Measurements from ENCODE around the gene FSD1L.
A peak's percentile ranks its signal among the peaks of the same experiment; 100 is the strongest.
"Not testable (repeated sequence)": the region's sequence is repeated elsewhere in the genome, so short reads cannot be mapped to it uniquely, and the experiment has no call there.

FSD1L gene

GRCh38 chr9:105522618-105523385 is 75.0 kb downstream of the FSD1L start:
- H3K4me1 ChIP-seq (ENCODE audit: control insufficient read depth, insufficient read depth, low read length); H3K9ac ChIP-seq (ENCODE audit: low read depth, low read length); H3K4me3 ChIP-seq (ENCODE audit: low read depth, low read length); H3K27me3 ChIP-seq (ENCODE audit: control insufficient read depth, insufficient read depth, low read length); H3K36me3 ChIP-seq (ENCODE audit: control insufficient read depth, insufficient read depth, low read length); H3K9me3 ChIP-seq (ENCODE audit: control insufficient read depth, insufficient read depth, low read length): not testable (repeated sequence)

- no peaks in the 10 kb centered on the region for H3K9me3 ChIP-seq (ENCODE audit: control insufficient read depth, insufficient read depth, low read length)
- H3K36me3 ChIP-seq (ENCODE audit: control insufficient read depth, insufficient read depth, low read length), result no peaks in the 10 kb centered on the region
- no peaks in the 10 kb centered on the region for H3K27me3 ChIP-seq (ENCODE audit: control insufficient read depth, insufficient read depth, low read length)
- H3K4me3 ChIP-seq (ENCODE audit: low read depth, low read length), result no peak overlapping the region
- no peak overlapping the region for H3K9ac ChIP-seq (ENCODE audit: low read depth, low read length)
- H3K4me1 ChIP-seq (ENCODE audit: control insufficient read depth, insufficient read depth, low read length), result no peaks in the 10 kb centered on the region
Observed at GRCh38 chr9:105531530-105531929, 83.7 kb downstream of the FSD1L start.

GRCh38 chr9:105535920-105536668 is 88.3 kb downstream of the FSD1L start:
- Histone ChIP-seq H3K4me3 (ENCODE audit: low read depth, low read length) (no peak overlapping the region), H3K9ac (ENCODE audit: low read depth, low read length) (no peak overlapping the region), H3K4me1 (ENCODE audit: control insufficient read depth, insufficient read depth, low read length) (no peaks in the 10 kb centered on the region), H3K9me3 (ENCODE audit: control insufficient read depth, insufficient read depth, low read length) (no peaks in the 10 kb centered on the region), H3K27me3 (ENCODE audit: control insufficient read depth, insufficient read depth, low read length) (no peaks in the 10 kb centered on the region), H3K36me3 (ENCODE audit: control insufficient read depth, insufficient read depth, low read length) (no peaks in the 10 kb centered on the region)

- Histone ChIP-seq H3K9ac (ENCODE audit: low read depth, low read length) (no peak overlapping the region), H3K36me3 (ENCODE audit: control insufficient read depth, insufficient read depth, low read length) (no peaks in the 10 kb centered on the region), H3K4me3 (ENCODE audit: low read depth, low read length) (no peak overlapping the region), H3K27me3 (ENCODE audit: control insufficient read depth, insufficient read depth, low read length) (no peaks in the 10 kb centered on the region), H3K9me3 (ENCODE audit: control insufficient read depth, insufficient read depth, low read length) (no peaks in the 10 kb centered on the region), H3K4me1 (ENCODE audit: control insufficient read depth, insufficient read depth, low read length) (no peaks in the 10 kb centered on the region)
Observed at GRCh38 chr9:105539452-105539851, 91.6 kb downstream of the FSD1L start.

GRCh38 chr9:105541838-105542237 is 94.0 kb downstream of the FSD1L start:
- Histone ChIP-seq H3K9ac (ENCODE audit: low read depth, low read length) (no peak overlapping the region), H3K9me3 (ENCODE audit: control insufficient read depth, insufficient read depth, low read length) (no peaks in the 10 kb centered on the region), H3K36me3 (ENCODE audit: control insufficient read depth, insufficient read depth, low read length) (no peaks in the 10 kb centered on the region), H3K4me3 (ENCODE audit: low read depth, low read length) (no peak overlapping the region), H3K27me3 (ENCODE audit: control insufficient read depth, insufficient read depth, low read length) (no peaks in the 10 kb centered on the region), H3K4me1 (ENCODE audit: control insufficient read depth, insufficient read depth, low read length) (no peaks in the 10 kb centered on the region)

- H3K4me3 ChIP-seq (ENCODE audit: low read depth, low read length), result no peak overlapping the region
- H3K36me3 ChIP-seq (ENCODE audit: control insufficient read depth, insufficient read depth, low read length), result peaks cover 2% of the 10 kb centered on the region
- H3K4me1 ChIP-seq (ENCODE audit: control insufficient read depth, insufficient read depth, low read length), result peaks cover 5% of the 10 kb centered on the region
- H3K9me3 ChIP-seq (ENCODE audit: control insufficient read depth, insufficient read depth, low read length), result no peaks in the 10 kb centered on the region
- H3K9ac ChIP-seq (ENCODE audit: low read depth, low read length), result no peak overlapping the region
- peaks cover 4% of the 10 kb centered on the region for H3K27me3 ChIP-seq (ENCODE audit: control insufficient read depth, insufficient read depth, low read length)
Observed at GRCh38 chr9:105554042-105554441, 106.2 kb downstream of the FSD1L start.

GRCh38 chr9:105557804-105558610 is 110.2 kb downstream of the FSD1L start, which contains the start of gene FKTN:
FKTN (plus strand) TSS chr9:105558131; CDS start chr9:105575033, 16,902 bp downstream.
- Histone ChIP-seq H3K36me3 (ENCODE audit: control insufficient read depth, insufficient read depth, low read length) (peaks cover 4% of the 10 kb centered on the region), H3K9me3 (ENCODE audit: control insufficient read depth, insufficient read depth, low read length) (peaks cover 16% of the 10 kb centered on the region), H3K9ac (ENCODE audit: low read depth, low read length) (peak within 1 kb of the TSS; percentile 60), H3K27me3 (ENCODE audit: control insufficient read depth, insufficient read depth, low read length) (peaks cover 4% of the 10 kb centered on the region), H3K4me3 (ENCODE audit: low read depth, low read length) (peak within 1 kb of the TSS; percentile 98), H3K4me1 (ENCODE audit: control insufficient read depth, insufficient read depth, low read length) (peaks cover 5% of the 10 kb centered on the region)

- Histone ChIP-seq H3K36me3 (ENCODE audit: control insufficient read depth, insufficient read depth, low read length) (no peaks in the 10 kb centered on the region), H3K4me1 (ENCODE audit: control insufficient read depth, insufficient read depth, low read length) (no peaks in the 10 kb centered on the region), H3K9me3 (ENCODE audit: control insufficient read depth, insufficient read depth, low read length) (no peaks in the 10 kb centered on the region), H3K27me3 (ENCODE audit: control insufficient read depth, insufficient read depth, low read length) (no peaks in the 10 kb centered on the region), H3K4me3 (ENCODE audit: low read depth, low read length) (no peak overlapping the region), H3K9ac (ENCODE audit: low read depth, low read length) (no peak overlapping the region)
Observed at GRCh38 chr9:105572455-105572854, 124.6 kb downstream of the FSD1L start.

- H3K4me3 ChIP-seq (ENCODE audit: low read depth, low read length); H3K36me3 ChIP-seq (ENCODE audit: control insufficient read depth, insufficient read depth, low read length); H3K27me3 ChIP-seq (ENCODE audit: control insufficient read depth, insufficient read depth, low read length); H3K9ac ChIP-seq (ENCODE audit: low read depth, low read length); H3K4me1 ChIP-seq (ENCODE audit: control insufficient read depth, insufficient read depth, low read length); H3K9me3 ChIP-seq (ENCODE audit: control insufficient read depth, insufficient read depth, low read length): not testable (repeated sequence)
Observed at GRCh38 chr9:105579952-105580351, 132.1 kb downstream of the FSD1L start.

GRCh38 chr9:105581550-105581949 is 133.7 kb downstream of the FSD1L start:
- H3K36me3 ChIP-seq (ENCODE audit: control insufficient read depth, insufficient read depth, low read length); H3K27me3 ChIP-seq (ENCODE audit: control insufficient read depth, insufficient read depth, low read length); H3K9me3 ChIP-seq (ENCODE audit: control insufficient read depth, insufficient read depth, low read length); H3K4me1 ChIP-seq (ENCODE audit: control insufficient read depth, insufficient read depth, low read length); H3K9ac ChIP-seq (ENCODE audit: low read depth, low read length): not testable (repeated sequence)
- peak overlapping the region; percentile 56 for H3K4me3 ChIP-seq (ENCODE audit: low read depth, low read length)

- H3K4me3 ChIP-seq (ENCODE audit: low read depth, low read length), result no peak overlapping the region
- H3K36me3 ChIP-seq (ENCODE audit: control insufficient read depth, insufficient read depth, low read length), result no peaks in the 10 kb centered on the region
- no peak overlapping the region for H3K9ac ChIP-seq (ENCODE audit: low read depth, low read length)
- no peaks in the 10 kb centered on the region for H3K4me1 ChIP-seq (ENCODE audit: control insufficient read depth, insufficient read depth, low read length)
- no peaks in the 10 kb centered on the region for H3K27me3 ChIP-seq (ENCODE audit: control insufficient read depth, insufficient read depth, low read length)
- peaks cover 15% of the 10 kb centered on the region for H3K9me3 ChIP-seq (ENCODE audit: control insufficient read depth, insufficient read depth, low read length)
Observed at GRCh38 chr9:105593145-105593544, 145.3 kb downstream of the FSD1L start.
